Thyroid gland (tissue), 4 donors: Measurements from ENCODE around the gene CCDC3.

Experiments used
- CTCF ChIP-seq, 6 experiments: fragments of 200-600 bp in 3 of 6; fragments of 450-650 bp in 3 of 6; sonication (generic) in 3 of 6; IDR thresholded peaks; one replicate each; pipeline ENCODE4 v1.5.1; 2016 to 2019; ENCODE audit warnings: antibody characterized with exemption in 6 of 6, mild to moderate bottlenecking in 2 of 6, inconsistent platforms in 1 of 6, moderate library complexity in 1 of 6
- POLR2A ChIP-seq, 2 donors: fragments of 450-650 bp; IDR thresholded peaks; one replicate each; pipeline ENCODE4 v1.6.1; 2017; ENCODE audit warnings: antibody characterized with exemption in 2 of 2, mild to moderate bottlenecking in 2 of 2, moderate library complexity in 1 of 2

GRCh38 chr10:12975266-12975665, 26.2 kb downstream of the CCDC3 start:
- TF ChIP-seq CTCF (IDR thresholded peaks at IDR 0.05) (peak in 1 of 6 experiments; percentile 17), POLR2A (IDR thresholded peaks at IDR 0.05) (no peak)
